DOHH2 (cell line): ENCODE measurements around the gene GOLGA6L10.

Experiments used
- CTCF ChIP-seq: fragments of 200-600 bp; sonication (generic); IDR thresholded peaks from one replicate; pipeline ENCODE4 v1.5.1; 2014; ENCODE audit warnings: antibody characterized with exemption, mild to moderate bottlenecking, low read depth, low read length; ENCODE audit not compliant: poor library complexity, severe bottlenecking
- EZH2phosphoT487 ChIP-seq: fragments of 200-600 bp; sonication (generic); IDR thresholded peaks from 2 replicates; pipeline ENCODE4 v1.6.1; 2017; ENCODE audit warnings: borderline replicate concordance, mild to moderate bottlenecking, antibody characterized with exemption, low read length, moderate library complexity, mixed read lengths

DNA sequence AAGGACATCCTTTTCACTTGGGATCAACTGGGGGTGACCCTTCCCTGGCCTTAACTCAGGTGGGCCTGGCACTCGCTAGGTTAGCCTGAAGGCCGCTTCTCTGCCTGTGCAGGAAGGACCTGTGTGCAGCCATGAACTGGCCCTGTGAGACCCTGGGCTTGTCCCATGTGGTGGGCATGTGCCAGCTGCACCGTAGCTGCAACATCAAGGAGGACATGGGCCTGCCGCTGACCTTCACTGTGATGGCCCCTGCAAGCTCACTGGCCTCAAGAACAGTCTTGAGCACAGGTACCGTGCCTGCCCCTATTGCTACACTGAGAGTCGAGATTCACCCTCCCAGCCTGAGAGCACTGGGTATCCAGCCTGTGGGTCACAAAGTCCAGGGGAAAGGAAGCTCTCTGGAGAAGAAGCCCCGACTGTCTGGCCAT lies 43.6 kb downstream of the GOLGA6L10 start:
- TF ChIP-seq CTCF (no peak), EZH2phosphoT487 (no peak)
